ENCODE measurements around the gene TTC39B. TPM values are rescaled to one million over a fixed set of nuclear protein-coding genes. Genes with fewer than 3 reads are reported as not detected.

TTC39B gene
- total and polyA plus RNA-seq, 11 donors, result 0.42 to 5.9 (median 1.2) TPM

DNA sequence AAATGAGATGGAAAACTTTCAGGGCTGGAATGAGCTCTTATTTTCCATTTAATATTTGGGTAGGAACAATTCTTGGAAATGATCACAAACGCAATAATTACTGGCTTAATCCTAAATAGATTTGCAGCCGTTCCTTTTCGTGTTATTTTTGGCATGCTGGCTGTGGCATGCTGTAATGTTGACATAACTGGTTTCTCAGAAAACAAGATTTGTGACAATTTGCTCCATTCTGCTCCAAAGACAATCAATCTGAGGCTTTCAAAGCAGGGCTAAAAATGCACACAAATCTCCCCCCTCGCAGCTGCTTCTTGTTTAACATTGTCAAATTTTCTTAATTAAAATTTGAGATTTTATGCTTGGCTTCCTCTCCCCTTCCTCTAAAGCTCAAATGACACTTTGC is 151.2 kb downstream of the TTC39B start:
- no peak overlapping the region for H3K4me3 ChIP-seq
- H3K4me1 ChIP-seq, result peaks cover 0 to 44% (median 22%) of the 10 kb centered on the region in 12 donors
- TF ChIP-seq POLR2A (IDR thresholded peaks at IDR 0.05), result no peak
- peaks cover 0 to 6% (median 0%) of the 10 kb centered on the region in 12 donors for H3K9me3 ChIP-seq
- ATAC-seq (peak; percentile 63 to 86 (median 74)), DNase-seq (peak in 3 of 5 donors; percentile 33 to 65 (median 59))
- 14 to 31% (median 17%) methylated on average over 4 of the region's 4 CpGs for WGBS, 4 donors
- H3K27ac ChIP-seq, result peak overlapping the region; percentile 50 to 88 (median 69)
- intact Hi-C loops (cut with DNase I), result no loop called here
- no peaks in the 10 kb centered on the region for H3K36me3 ChIP-seq
- H3K27me3 ChIP-seq, result no peaks in the 10 kb centered on the region

DNA sequence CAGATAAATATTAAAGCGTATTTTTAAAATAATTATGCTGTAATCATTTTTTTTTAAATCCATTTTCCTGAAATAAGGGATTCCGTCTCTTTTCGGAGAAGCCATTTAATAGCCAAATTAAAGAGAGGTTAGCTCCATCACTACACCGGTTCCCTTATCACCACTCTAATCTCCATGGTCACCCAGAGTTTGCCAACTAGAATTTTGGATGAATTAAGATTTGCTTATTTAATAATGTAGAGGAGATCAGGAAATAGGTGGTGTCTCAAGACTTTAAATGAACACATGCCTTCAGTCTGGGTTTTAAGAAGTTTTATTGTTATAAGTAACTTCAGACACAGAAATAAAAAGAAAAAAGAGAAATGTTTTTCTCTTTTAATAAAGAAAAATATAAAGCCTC is 151.7 kb downstream of the TTC39B start:
- 41 to 52% (median 47%) methylated on average over 4 of the region's 4 CpGs for WGBS, 4 donors
- intact Hi-C loops (cut with DNase I), result no loop called here

DNA sequence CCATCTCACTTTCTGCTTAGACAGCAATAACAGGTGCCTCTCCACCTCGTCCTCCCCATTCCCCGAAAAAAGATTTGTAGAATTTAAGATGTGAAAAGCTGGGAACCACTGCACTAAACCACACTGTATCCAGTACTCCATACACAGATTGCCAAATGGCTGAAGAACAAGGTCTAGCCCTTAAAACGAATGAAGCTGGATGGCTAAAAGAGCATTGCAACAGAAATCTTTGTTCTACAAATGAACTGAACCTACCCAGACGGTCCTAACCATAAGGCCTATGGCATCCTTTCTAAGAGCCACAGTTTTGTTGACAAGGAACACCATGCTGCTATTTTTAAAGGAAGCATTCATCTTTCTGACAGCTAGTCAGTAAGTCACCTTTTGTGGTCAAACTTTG is 152.3 kb downstream of the TTC39B start:
- Histone ChIP-seq H3K4me3 (no peak overlapping the region), H3K4me1 (peaks cover 0 to 44% (median 22%) of the 10 kb centered on the region in 12 donors), H3K36me3 (no peaks in the 10 kb centered on the region), H3K9me3 (no peaks in the 10 kb centered on the region), H3K27ac (peak overlapping the region in 11 of 12 donors; percentile 45 to 88 (median 70)), H3K27me3 (no peaks in the 10 kb centered on the region)
- 76 to 82% (median 80%) methylated on average over 4 of the region's 4 CpGs for WGBS, 4 donors
- DNase-seq (no peak), ATAC-seq (peak in 1 of 4 donors; percentile 14)
- TF ChIP-seq POLR2A (IDR thresholded peaks at IDR 0.05), result no peak
- TF ChIP-seq, protein P1, sequence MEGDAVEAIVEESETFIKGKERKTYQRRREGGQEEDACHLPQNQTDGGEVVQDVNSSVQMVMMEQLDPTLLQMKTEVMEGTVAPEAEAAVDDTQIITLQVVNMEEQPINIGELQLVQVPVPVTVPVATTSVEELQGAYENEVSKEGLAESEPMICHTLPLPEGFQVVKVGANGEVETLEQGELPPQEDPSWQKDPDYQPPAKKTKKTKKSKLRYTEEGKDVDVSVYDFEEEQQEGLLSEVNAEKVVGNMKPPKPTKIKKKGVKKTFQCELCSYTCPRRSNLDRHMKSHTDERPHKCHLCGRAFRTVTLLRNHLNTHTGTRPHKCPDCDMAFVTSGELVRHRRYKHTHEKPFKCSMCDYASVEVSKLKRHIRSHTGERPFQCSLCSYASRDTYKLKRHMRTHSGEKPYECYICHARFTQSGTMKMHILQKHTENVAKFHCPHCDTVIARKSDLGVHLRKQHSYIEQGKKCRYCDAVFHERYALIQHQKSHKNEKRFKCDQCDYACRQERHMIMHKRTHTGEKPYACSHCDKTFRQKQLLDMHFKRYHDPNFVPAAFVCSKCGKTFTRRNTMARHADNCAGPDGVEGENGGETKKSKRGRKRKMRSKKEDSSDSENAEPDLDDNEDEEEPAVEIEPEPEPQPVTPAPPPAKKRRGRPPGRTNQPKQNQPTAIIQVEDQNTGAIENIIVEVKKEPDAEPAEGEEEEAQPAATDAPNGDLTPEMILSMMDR (IDR thresholded peaks at IDR 0.05), result no peak
- intact Hi-C loops (cut with DNase I), result no loop called here

More for the DNA sequence above, 151.7 kb downstream of the TTC39B start:
- peak in 2 of 4 donors; percentile 35 to 38 for ATAC-seq
- TF ChIP-seq, protein P1 (IDR thresholded peaks at IDR 0.05), result no peak
- TF ChIP-seq POLR2A (IDR thresholded peaks at IDR 0.05), result no peak
- no peaks in the 10 kb centered on the region for H3K36me3 ChIP-seq
- H3K9me3 ChIP-seq, result peaks cover 0 to 5% (median 0%) of the 10 kb centered on the region in 12 donors
- H3K27me3 ChIP-seq, result no peaks in the 10 kb centered on the region
- H3K4me3 ChIP-seq, result no peak overlapping the region
- DNase-seq, result no peak
- peaks cover 0 to 44% (median 22%) of the 10 kb centered on the region in 12 donors for H3K4me1 ChIP-seq
- H3K27ac ChIP-seq, result peak overlapping the region; percentile 45 to 88 (median 69)

DNA sequence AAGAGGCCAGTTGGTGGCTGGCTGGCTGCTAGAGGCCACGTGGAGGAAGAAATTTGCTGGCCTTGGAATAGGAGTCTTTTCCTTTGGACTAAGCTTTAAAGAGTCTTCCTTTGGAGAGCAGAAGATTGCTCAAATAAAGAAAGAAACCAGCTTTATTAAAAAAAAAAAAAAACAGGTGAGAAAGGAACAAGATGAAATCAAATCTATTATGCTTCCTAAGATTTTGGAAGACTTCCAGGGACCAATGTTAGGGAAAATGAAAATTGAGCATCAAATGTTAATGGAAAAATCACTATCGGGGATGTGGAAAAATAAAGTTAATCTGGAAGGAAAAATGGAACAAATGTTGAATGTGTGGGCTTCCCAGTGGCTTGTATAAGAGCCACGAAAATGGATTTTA is 153.1 kb downstream of the TTC39B start:
- Histone ChIP-seq H3K27ac (peak overlapping the region in 6 of 12 donors; percentile 27 to 88 (median 80)), H3K4me1 (peaks cover 0 to 44% (median 22%) of the 10 kb centered on the region in 12 donors)
- 61 to 69% (median 67%) methylated on average over 3 of the region's 3 CpGs for WGBS, 4 donors

More for the DNA sequence above, 153.1 kb downstream of the TTC39B start:
- Histone ChIP-seq H3K36me3 (no peaks in the 10 kb centered on the region), H3K4me3 (no peak overlapping the region), H3K27me3 (no peaks in the 10 kb centered on the region), H3K9me3 (no peaks in the 10 kb centered on the region)
- intact Hi-C loops (cut with DNase I), result no loop called here
- DNase-seq (no peak), ATAC-seq (no peak)
- no peak for TF ChIP-seq POLR2A (IDR thresholded peaks at IDR 0.05)
- TF ChIP-seq, protein P1 (IDR thresholded peaks at IDR 0.05), result no peak

All from heart left ventricle (tissue), 16 donors.